ENCODE measurements around the gene LCN15. TPM values are rescaled to one million over a fixed set of nuclear protein-coding genes. Genes with fewer than 3 reads are reported as not detected.
A peak's percentile ranks its signal among the peaks of the same experiment; 100 is the strongest.
"Not testable (repeated sequence)": the region's sequence is repeated elsewhere in the genome, so short reads cannot be mapped to it uniquely, and the experiment has no call there.

LCN15 gene, protein sequence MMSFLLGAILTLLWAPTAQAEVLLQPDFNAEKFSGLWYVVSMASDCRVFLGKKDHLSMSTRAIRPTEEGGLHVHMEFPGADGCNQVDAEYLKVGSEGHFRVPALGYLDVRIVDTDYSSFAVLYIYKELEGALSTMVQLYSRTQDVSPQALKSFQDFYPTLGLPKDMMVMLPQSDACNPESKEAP
- polyA plus RNA-seq (2013, experiment 1 of 2; ENCODE audit: insufficient read length) = 0.08 TPM
- not detected for polyA plus RNA-seq (2013, experiment 2 of 2; ENCODE audit: insufficient read length)

GRCh38 chr9:136764301-136764891, at the start of gene LCN15:
TSS of gene LCN15 (minus strand) at chr9:136764518. CDS start at chr9:136764488, 30 bp downstream.
- DNase-seq = no peak

DNA sequence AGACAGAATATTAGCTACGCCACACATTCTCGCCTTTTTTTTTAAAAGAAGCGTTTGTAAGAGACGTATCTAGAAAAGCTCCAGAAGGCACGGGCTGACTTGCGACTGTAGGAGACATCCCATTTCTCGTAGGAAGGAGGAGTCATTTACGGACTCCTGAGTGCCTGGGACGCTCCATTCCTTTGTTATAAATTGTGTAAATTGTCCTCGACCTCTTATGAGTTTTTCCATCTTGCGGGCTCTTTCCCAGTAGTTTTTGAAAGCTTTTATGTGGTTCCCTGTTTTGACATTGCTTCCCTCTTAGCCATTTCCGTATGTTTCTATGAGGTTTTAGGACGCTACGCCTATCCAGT, 44.5 kb upstream of the LCN15 start:
- no peak for DNase-seq

- no peak for DNase-seq
These were observed 43.9 kb upstream of the LCN15 start for GRCh38 chr9:136808075-136808805.

GRCh38 chr9:136807281-136808074, 43.2 kb upstream of the LCN15 start, which contains the start of gene RABL6:
TSS of gene RABL6 (plus strand) at chr9:136807948. CDS start at chr9:136808197, 249 bp downstream.
- peak; percentile 72 for DNase-seq

GRCh38 chr9:136806631-136807201, 42.4 kb upstream of the LCN15 start:
- DNase-seq = no peak

DNA sequence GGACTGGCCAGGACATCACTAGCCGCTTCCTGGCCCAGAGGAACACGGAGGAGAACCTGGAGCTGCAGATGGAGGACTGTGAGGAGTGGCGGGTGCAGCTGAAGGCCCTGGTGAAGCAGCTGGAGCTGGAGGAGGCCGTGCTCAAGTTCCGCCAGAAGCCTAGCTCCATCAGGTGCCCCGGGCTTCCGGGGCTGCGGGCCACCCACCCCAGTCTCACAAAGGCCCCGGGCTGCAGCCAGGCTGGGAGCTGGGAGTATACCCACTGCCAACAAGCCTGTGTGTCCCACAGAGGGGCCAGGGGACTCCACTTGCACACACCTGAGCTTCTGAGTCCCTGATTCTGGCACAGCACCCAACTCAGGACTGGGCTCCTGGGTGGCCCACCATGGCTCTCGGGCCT, 41.7 kb upstream of the LCN15 start:
- no peak for DNase-seq

DNA sequence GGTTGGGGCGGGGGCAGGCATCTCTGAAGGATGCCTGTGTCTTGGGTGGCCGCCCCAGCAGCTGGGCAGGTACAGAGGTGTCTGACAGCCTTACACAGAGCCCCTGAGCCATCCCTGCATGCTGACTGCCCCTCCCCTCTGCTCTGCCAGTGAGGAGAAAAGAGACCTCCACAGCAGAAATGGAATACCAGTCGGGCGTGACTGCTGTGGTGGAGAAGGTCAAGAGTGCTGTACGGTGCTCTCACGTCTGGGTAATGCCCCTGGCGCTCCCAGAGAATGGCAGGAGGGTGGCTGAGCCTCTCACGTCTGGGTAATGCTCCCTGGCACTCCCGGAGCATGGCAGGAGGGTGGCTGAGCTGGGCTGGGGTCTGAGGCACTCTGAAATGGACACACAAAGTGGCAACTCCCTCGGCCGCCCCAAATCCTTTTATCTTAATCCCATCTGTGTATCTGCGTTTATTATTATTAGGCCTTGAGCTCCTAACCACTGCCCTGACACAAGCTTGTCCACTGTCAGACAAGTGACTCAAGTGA, 41.0 kb upstream of the LCN15 start:
- no peak for DNase-seq

DNA sequence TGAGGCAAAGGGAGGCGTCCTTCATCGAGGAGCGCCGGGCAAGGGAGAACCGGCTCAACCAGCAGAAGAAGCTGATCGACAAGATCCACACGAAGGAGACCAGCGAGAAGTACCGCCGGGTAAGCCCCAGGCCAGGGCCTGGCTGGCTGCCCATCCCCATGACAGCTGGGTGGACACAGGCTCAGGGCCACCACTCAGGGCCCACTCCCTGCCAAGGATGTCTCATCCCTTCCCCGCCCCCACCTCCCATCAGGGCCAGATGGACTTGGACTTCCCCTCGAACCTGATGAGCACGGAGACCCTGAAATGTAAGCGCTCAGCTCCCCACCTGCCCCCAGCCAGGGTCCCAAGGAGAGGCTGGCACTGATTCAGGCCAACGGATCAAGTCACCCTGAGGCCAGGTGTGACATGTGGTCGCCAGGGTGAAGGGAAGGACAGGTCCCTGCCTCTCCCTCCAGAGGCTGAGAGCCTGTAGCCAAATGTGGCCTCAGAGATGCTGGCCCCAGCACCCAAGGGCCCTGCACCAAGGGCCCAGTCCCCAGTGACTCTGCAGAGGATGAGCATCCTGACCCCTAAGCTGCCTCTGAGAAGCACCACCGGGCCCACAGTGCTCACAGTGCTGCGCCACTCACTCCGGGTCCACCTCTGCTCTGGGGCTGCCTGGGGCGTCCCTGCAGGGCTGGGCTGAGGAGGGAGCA, 40.3 kb upstream of the LCN15 start:
- no peak for DNase-seq

DNA sequence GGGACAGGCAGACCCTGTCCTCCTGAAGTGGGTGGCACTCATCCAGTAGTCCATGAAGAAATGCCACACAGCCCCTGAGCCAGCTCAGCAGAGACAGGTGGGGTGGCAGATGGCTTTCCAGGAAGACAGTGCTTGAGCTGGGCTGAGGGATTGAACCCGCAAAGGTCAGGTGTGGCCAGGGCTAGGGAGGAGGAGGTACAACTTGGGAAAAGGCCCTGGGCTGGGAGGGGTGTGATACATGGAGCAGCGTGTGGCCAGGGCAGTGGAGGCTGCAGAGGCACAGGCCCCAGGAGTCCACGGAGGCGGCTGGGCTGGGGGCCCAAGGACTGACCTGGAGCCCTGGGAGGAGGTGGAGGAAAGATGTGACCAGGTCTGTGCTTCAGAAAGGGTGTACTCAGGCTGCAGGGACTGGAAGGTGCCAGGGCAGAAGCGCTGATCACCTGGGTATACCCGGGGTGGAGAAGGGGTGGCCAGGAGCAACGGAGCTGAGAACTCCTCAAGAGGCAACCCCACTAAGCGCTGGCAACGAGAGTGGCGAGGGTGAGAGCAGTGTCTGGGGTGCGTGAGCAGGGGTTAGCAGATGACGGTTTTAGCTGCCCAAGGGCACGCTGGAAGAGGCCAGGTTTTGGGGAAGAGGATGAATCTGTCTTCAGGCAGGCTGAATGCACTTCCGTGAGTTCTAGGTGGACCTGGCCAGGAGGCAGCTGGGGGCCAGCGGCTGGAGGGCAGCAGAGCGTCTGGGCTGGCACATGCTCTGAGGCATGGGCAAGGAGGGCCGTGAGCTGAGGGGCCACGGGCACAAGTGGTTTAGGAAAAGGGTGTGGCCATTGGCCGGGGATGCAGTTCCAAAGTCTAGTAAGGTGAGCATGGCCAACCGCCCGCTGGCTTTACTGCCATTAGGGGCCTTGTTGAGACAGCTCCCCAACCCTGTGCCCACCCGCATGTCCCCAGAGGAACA, 39.5 kb upstream of the LCN15 start:
- no peak for DNase-seq

- not testable (repeated sequence) for DNase-seq
These were observed 38.8 kb upstream of the LCN15 start for GRCh38 chr9:136803009-136803550.

GRCh38 chr9:136802321-136802720, 38.0 kb upstream of the LCN15 start:
- no peak for DNase-seq

GRCh38 chr9:136799854-136800657, 35.7 kb upstream of the LCN15 start:
- DNase-seq = no peak

DNA sequence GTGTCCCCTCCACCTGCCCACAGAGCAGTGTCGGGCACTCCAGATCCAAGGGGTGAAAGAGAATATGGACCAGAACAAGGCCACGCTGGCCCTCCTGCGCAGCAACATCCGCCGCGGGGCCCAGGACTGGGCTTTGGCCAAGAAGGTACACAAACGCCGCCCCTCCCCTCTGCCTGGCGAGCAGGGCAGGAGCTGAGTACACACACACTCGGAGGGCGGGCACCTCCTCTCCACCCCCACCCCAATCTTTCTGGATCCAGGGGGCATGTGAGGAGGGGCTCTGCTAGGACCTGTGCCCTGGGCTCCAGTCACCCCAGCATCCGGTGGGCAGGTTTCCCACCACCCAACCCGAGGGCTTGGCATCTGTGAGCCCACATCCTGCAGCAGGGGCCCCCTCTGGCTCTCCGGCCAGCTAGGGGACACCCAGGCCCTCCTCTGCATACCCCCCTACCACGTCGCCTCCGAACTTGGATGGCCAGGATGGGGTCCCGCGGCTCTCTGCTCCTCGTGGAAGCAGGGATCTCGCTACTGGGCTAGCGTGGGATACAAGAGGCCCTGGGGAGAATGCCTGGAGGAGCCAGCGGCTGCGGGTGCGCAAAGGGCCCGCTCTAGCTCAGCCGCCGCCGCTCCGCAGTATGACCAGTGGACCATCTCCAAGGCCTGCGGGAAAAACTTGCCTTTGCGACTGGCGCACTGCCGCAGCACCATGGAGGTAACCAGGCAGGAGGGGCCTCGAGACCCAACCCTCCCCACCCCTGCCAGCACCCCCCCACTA, 34.9 kb upstream of the LCN15 start:
- no peak for DNase-seq

DNA sequence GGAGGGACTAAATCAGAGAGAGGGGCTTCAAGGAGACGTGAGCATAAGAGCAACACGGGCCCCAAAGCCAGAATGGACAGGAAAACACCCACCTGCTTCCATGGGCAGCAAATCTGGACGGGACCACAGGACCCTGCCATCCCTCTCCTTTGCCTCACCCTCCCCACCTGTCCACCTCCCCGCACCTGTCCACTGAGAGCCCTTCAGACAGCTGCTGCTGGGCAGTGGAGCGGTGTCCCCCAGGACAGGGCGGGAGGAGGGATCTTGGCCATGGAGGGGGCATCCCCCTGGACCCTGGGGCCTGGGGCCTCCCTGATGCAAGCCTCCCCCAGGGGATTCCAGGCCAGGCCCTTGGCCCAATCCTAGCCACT, 34.4 kb upstream of the LCN15 start:
- no peak for DNase-seq

- not testable (repeated sequence) for DNase-seq
These were observed 32.5 kb upstream of the LCN15 start for GRCh38 chr9:136796775-136797347.

- DNase-seq = no peak
These were observed 32.0 kb upstream of the LCN15 start, which contains the start of gene CCDC183 for GRCh38 chr9:136796238-136796774. TSS of gene CCDC183 (plus strand) at chr9:136796338. CDS start at chr9:136796398, 60 bp downstream.

DNA sequence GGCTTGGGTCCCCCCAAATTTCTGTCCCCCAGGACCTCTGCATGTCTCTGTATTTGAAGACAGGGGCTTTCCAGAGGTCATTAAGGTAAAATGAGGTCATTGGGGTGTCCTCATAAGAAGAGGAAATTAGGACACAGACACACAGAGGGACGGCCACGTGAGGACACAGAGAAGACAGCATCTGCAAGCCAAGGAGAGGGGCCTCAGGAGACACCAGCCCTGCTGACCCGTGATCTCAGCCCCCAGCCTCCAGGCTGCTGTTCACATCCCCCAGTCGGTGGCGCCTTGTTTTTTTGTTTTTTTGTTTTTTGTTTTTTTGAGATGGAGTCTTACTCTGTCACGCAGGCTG, 30.7 kb upstream of the LCN15 start:
- DNase-seq = no peak
